ENCODE data around the gene SH3BP2.

Gene SH3BP2

GRCh38 chr4:2834001-2834921 lies 41.4 kb downstream of the SH3BP2 start:
- TF ChIP-seq POLR2AphosphoS5 (IDR thresholded peaks at IDR 0.05; ENCODE audit: borderline replicate concordance, low read depth, low read length) (no peak), FOXP2 (optimal IDR thresholded peaks at IDR 0.05; ENCODE audit: control extremely low read depth, extremely low read length, insufficient read depth) (no peak), EZH2 (IDR thresholded peaks at IDR 0.05) (no peak)
- Histone ChIP-seq H3K27ac (no peak overlapping the region), H3K9me3 (ENCODE audit: low read depth, low read length) (no peaks in the 10 kb centered on the region), H3K4me3 (no peak overlapping the region), H3K36me3 (ENCODE audit: insufficient read depth, low read length) (peaks cover 22% of the 10 kb centered on the region; the same call in 1 of the 2 replicates), H3K9ac (ENCODE audit: insufficient read length) (no peak overlapping the region)
- DNase-seq (ENCODE audit: low read depth, low spot score), result no peak

- TF ChIP-seq EZH2 (IDR thresholded peaks at IDR 0.05), result no peak
- TF ChIP-seq POLR2AphosphoS5 (IDR thresholded peaks at IDR 0.05; ENCODE audit: borderline replicate concordance, low read depth, low read length), result no peak
- no peak for TF ChIP-seq FOXP2 (optimal IDR thresholded peaks at IDR 0.05; ENCODE audit: control extremely low read depth, extremely low read length, insufficient read depth)
- no peak for DNase-seq (ENCODE audit: low read depth, low spot score)
- Histone ChIP-seq H3K9ac (ENCODE audit: insufficient read length) (no peak overlapping the region), H3K36me3 (ENCODE audit: insufficient read depth, low read length) (peaks cover 17% of the 10 kb centered on the region; the same call in 1 of the 2 replicates), H3K27ac (no peak overlapping the region), H3K9me3 (ENCODE audit: low read depth, low read length) (no peaks in the 10 kb centered on the region), H3K4me3 (no peak overlapping the region)
These were observed 43.1 kb downstream of the SH3BP2 start for GRCh38 chr4:2835978-2836377.

GRCh38 chr4:2836391-2836859 lies 43.5 kb downstream of the SH3BP2 start:
- TF ChIP-seq FOXP2 (optimal IDR thresholded peaks at IDR 0.05; ENCODE audit: control extremely low read depth, extremely low read length, insufficient read depth), result no peak
- no peak for TF ChIP-seq POLR2AphosphoS5 (IDR thresholded peaks at IDR 0.05; ENCODE audit: borderline replicate concordance, low read depth, low read length)
- no peak for TF ChIP-seq EZH2 (IDR thresholded peaks at IDR 0.05)
- no peak for DNase-seq (ENCODE audit: low read depth, low spot score)
- H3K9me3 ChIP-seq (ENCODE audit: low read depth, low read length), result no peaks in the 10 kb centered on the region
- no peak overlapping the region for H3K9ac ChIP-seq (ENCODE audit: insufficient read length)
- H3K4me3 ChIP-seq, result no peak overlapping the region
- peaks cover 17% of the 10 kb centered on the region; the same call in 1 of the 2 replicates for H3K36me3 ChIP-seq (ENCODE audit: insufficient read depth, low read length)
- 0 out of 2 replicates have a peak overlapping the region, but pooled peaks have one; percentile 85 for H3K27ac ChIP-seq

DNA sequence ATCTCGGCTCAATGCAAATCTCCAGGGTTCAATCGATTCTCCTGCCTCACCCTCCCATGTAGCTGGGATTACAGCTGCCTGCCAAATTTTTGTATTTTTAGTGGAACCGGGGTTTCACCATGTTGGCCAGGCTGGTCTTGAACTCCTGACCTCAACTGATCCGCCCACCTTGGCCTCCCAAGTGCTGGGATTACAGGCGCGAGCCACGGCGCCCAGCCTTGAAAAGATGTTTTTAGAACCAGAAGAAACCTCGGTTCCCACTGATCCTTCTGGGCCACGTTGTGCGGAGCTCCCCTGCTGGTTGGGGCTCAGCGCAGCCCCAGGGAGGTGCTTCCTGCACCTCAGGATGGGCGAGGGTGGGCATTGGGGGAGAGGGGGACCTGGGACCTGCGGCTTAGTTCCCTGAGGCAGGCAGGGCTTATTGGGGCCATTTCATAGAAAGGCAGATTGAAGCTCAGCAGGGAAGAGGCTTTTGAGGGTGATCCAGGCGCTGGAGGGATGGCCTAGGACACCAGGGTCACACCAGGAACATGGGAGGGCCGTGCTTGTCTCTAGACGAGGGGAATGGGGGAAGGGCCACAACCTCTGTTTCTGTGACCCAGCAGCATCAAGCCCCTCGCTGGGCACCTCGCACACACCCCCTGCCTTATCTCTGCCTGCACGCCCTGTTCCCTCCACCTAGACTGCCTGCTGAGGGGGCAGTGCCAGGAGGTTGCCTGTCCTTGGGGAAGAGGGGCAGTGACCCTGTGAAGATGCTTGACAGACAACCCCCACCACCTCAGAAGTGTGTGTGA lies 44.4 kb downstream of the SH3BP2 start:
- Histone ChIP-seq H3K27ac (peak overlapping the region; percentile 85), H3K9me3 (ENCODE audit: low read depth, low read length) (no peaks in the 10 kb centered on the region), H3K9ac (ENCODE audit: insufficient read length) (peak overlapping the region; percentile 16), H3K36me3 (ENCODE audit: insufficient read depth, low read length) (peaks cover 12% of the 10 kb centered on the region; the same call in 1 of the 2 replicates), H3K4me3 (peak overlapping the region; percentile 65)
- no peak for TF ChIP-seq FOXP2 (optimal IDR thresholded peaks at IDR 0.05; ENCODE audit: control extremely low read depth, extremely low read length, insufficient read depth)
- no peak for TF ChIP-seq EZH2 (IDR thresholded peaks at IDR 0.05)
- TF ChIP-seq POLR2AphosphoS5 (IDR thresholded peaks at IDR 0.05; ENCODE audit: borderline replicate concordance, low read depth, low read length), result no peak
- DNase-seq (ENCODE audit: low read depth, low spot score), result no peak

- DNase-seq (ENCODE audit: low read depth, low spot score), result no peak
- Histone ChIP-seq H3K9me3 (ENCODE audit: low read depth, low read length) (no peaks in the 10 kb centered on the region), H3K4me3 (peak overlapping the region; percentile 65), H3K9ac (ENCODE audit: insufficient read length) (peak overlapping the region; percentile 16), H3K36me3 (ENCODE audit: insufficient read depth, low read length) (peaks cover 6% of the 10 kb centered on the region; the same call in 1 of the 2 replicates), H3K27ac (peak overlapping the region; percentile 85)
- no peak for TF ChIP-seq EZH2 (IDR thresholded peaks at IDR 0.05)
- TF ChIP-seq FOXP2 (optimal IDR thresholded peaks at IDR 0.05; ENCODE audit: control extremely low read depth, extremely low read length, insufficient read depth), result no peak
- peak; percentile 69 for TF ChIP-seq POLR2AphosphoS5 (IDR thresholded peaks at IDR 0.05; ENCODE audit: borderline replicate concordance, low read depth, low read length)
These were observed 45.1 kb downstream of the SH3BP2 start for GRCh38 chr4:2837904-2838496.

DNA sequence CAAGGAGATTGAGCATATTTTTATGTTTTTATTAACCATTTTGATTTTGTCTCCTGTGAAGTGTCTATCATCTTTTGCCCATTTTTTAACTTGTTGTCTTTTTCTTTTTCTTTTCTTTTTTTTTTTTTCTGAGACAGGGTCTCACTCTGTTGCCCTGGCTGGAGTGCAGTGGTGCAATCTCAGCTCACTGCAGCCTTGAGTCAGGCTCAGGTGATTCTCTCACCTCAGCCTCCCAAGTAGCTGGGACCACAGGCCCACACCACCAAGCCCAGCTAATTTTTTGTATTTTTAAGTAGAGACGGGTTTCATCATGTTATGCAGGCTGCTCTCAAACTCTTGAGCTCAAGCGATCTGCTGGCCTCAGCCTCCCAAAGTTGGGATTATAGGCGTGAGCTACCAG lies 46.2 kb downstream of the SH3BP2 start:
- Histone ChIP-seq H3K9ac (ENCODE audit: insufficient read length) (no peak overlapping the region), H3K9me3 (ENCODE audit: low read depth, low read length) (no peaks in the 10 kb centered on the region), H3K27ac (peak overlapping the region; percentile 85; the same call in 1 of the 2 replicates), H3K36me3 (ENCODE audit: insufficient read depth, low read length) (no peaks in the 10 kb centered on the region; the same call in 1 of the 2 replicates), H3K4me3 (peak overlapping the region; percentile 65; the same call in 1 of the 2 replicates)
- no peak for TF ChIP-seq EZH2 (IDR thresholded peaks at IDR 0.05)
- TF ChIP-seq FOXP2 (optimal IDR thresholded peaks at IDR 0.05; ENCODE audit: control extremely low read depth, extremely low read length, insufficient read depth), result no peak
- no peak for TF ChIP-seq POLR2AphosphoS5 (IDR thresholded peaks at IDR 0.05; ENCODE audit: borderline replicate concordance, low read depth, low read length)
- DNase-seq (ENCODE audit: low read depth, low spot score), result no peak

DNA sequence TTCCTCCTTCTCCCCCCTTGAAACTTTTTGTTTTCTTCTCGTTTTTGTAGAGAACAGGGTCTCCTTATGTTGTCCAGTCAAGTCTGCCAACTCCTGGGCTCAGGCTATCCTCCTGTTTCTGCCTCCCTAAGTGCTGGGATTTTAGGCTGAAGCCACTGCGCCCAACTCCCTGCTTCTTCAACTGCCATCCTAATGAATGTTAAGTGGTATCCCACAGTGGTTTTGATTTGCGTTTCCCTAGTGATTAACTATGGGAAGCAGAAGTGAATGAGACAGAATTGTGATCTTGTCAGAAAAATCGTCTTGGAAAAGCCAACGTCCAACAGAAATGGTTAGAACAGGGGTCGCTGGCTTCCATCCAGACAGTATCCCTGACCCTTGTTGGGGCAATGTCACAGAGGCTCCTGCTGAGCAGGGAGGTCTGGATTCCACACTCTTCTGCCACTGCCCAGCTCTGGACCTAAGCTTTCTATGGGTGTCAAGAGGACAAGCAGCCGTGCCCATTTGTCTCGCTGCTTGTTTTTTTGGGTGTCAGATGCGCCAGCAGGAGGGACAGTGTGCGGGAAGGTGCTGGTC lies 49.9 kb downstream of the SH3BP2 start:
- Histone ChIP-seq H3K27ac (no peak overlapping the region), H3K9ac (ENCODE audit: insufficient read length) (peak overlapping the region; percentile 98), H3K36me3 (ENCODE audit: insufficient read depth, low read length) (no peaks in the 10 kb centered on the region), H3K9me3 (ENCODE audit: low read depth, low read length) (no peaks in the 10 kb centered on the region), H3K4me3 (peak overlapping the region; percentile 96)
- DNase-seq (ENCODE audit: low read depth, low spot score), result no peak
- no peak for TF ChIP-seq POLR2AphosphoS5 (IDR thresholded peaks at IDR 0.05; ENCODE audit: borderline replicate concordance, low read depth, low read length)
- no peak for TF ChIP-seq FOXP2 (optimal IDR thresholded peaks at IDR 0.05; ENCODE audit: control extremely low read depth, extremely low read length, insufficient read depth)
- no peak for TF ChIP-seq EZH2 (IDR thresholded peaks at IDR 0.05)
